ENCODE measurements around the gene SH3PXD2A.
"Not testable (repeated sequence)": the region's sequence is repeated elsewhere in the genome, so short reads cannot be mapped to it uniquely, and the experiment has no call there.

Gene SH3PXD2A

DNA sequence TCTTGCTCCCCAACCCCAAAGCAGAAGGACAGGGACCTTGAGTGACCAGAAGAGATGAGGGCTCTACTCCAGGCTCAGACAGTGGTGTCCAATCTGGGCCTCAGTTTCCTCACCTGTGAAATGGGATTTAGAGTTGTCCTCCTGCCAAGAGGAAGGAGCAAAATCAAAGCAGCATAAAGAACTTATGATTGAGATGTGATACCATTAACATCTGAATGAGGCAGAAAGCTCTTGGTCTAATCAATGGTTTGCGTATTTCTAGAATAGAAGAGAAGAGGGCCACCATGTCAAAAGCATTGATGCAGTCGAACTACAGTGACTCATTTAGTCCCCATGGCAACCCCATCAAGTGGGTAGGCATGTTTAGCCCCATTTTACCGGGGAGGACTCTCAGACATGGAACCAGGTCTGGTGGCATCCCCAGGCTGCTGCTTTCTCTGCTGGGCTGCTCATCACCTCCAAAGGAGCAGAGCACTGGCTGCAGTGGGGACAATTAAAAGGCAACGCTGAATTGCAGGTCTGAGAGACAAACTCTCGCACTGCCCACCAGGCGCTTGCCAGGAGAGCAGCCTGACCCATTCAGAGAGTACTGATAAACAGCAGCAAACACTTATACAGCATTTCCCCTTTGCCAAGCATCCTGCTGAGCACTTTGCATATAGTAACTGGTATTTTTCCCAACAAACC is 186.0 kb downstream of the SH3PXD2A start:
- H3K27ac ChIP-seq (ENCODE audit: low read depth, low read length): no peak overlapping the region
- no peaks in the 10 kb centered on the region for H3K9me3 ChIP-seq (ENCODE audit: low read length)
- H3K27me3 ChIP-seq (ENCODE audit: control insufficient read depth in 1 of 2, insufficient read depth in 2 of 2, low read length in 2 of 2): no peaks in the 10 kb centered on the region
- H3K4me1 ChIP-seq (ENCODE audit: insufficient read depth, low read length): peaks cover 28% of the 10 kb centered on the region
- H3K36me3 ChIP-seq (ENCODE audit: insufficient read depth, low read length): peaks cover 8% of the 10 kb centered on the region
- no peak overlapping the region for H3K9ac ChIP-seq (ENCODE audit: low read length)
- no peak overlapping the region for H3K4me3 ChIP-seq (ENCODE audit: low read depth in 1 of 2, low read length in 2 of 2)

DNA sequence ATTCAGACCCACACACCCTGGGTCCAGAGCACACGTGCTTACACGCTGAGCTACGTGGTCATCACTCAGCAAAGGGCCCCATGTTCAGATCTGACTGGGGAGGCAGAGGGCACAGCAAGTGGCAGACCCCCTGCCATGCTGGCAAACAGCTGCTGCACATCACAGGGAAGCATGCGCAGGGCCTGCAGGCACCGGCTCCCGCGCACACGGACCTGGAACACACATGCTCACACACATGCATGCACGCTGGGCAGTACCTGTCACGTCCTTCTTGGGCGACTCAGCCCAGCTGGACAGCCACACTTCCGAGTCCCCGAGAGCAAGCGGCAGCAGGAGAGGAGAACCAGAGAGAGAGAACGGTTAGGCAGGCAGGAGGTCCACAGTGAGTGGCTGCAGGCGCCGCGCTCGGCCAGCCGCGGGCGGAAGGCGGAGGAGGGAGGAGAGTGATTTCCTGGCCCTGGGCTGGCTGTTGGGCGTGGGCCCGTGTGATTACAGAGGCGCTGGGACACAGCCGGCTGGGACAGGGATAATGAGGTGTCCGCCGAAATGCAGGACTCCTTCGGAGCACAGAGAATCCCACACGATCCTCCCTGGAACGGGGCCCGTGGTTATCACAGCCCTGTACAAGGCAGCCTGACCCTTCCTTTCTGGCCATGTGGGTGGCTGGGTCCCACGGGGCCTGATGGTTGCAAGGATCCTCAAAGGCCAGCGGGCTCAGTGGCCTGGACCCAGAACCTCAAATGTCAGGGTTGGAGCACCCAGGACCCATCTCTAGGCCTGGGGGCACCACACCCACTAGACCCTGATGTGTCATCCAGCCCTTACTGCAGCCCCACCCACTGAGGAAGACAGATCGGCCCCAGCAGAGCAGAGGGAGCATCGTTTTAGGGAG is 186.8 kb downstream of the SH3PXD2A start:
- H3K27me3 ChIP-seq (ENCODE audit: control insufficient read depth in 1 of 2, insufficient read depth in 2 of 2, low read length in 2 of 2): no peaks in the 10 kb centered on the region
- H3K9me3 ChIP-seq (ENCODE audit: low read length): no peaks in the 10 kb centered on the region
- no peak overlapping the region for H3K9ac ChIP-seq (ENCODE audit: low read length)
- H3K36me3 ChIP-seq (ENCODE audit: insufficient read depth, low read length): peaks cover 8% of the 10 kb centered on the region
- peak overlapping the region; percentile 6 for H3K27ac ChIP-seq (ENCODE audit: low read depth, low read length)
- H3K4me3 ChIP-seq (ENCODE audit: low read depth in 1 of 2, low read length in 2 of 2): peak overlapping the region in 1 of 2 donors; percentile 23
- peaks cover 36% of the 10 kb centered on the region for H3K4me1 ChIP-seq (ENCODE audit: insufficient read depth, low read length)

DNA sequence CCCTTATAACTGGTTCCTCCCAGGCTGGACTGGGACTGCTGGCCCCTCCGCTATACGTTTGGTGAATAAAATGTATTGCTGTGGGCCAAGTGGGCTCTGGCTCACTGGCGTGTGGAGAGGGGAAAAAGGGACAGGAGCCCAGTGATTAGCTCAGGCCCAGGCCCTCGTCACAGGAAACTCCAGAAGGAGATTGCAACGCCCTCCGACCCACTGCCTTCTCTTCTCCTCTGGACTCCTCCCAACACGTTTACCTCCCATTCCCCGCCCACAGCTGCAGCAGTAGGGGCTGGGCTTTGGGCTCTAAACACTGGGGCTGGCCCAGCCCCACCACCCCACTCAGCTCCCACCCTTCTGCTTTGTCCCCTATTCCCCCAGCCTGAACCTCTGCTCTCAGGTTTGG is 188.0 kb downstream of the SH3PXD2A start:
- H3K27me3 ChIP-seq (ENCODE audit: control insufficient read depth in 1 of 2, insufficient read depth in 2 of 2, low read length in 2 of 2): no peaks in the 10 kb centered on the region
- H3K9ac ChIP-seq (ENCODE audit: low read length): no peak overlapping the region
- peaks cover 47% of the 10 kb centered on the region for H3K4me1 ChIP-seq (ENCODE audit: insufficient read depth, low read length)
- H3K27ac ChIP-seq (ENCODE audit: low read depth, low read length): no peak overlapping the region
- H3K9me3 ChIP-seq (ENCODE audit: low read length): no peaks in the 10 kb centered on the region
- H3K36me3 ChIP-seq (ENCODE audit: insufficient read depth, low read length): peaks cover 8% of the 10 kb centered on the region
- H3K4me3 ChIP-seq (ENCODE audit: low read depth in 1 of 2, low read length in 2 of 2): no peak overlapping the region

DNA sequence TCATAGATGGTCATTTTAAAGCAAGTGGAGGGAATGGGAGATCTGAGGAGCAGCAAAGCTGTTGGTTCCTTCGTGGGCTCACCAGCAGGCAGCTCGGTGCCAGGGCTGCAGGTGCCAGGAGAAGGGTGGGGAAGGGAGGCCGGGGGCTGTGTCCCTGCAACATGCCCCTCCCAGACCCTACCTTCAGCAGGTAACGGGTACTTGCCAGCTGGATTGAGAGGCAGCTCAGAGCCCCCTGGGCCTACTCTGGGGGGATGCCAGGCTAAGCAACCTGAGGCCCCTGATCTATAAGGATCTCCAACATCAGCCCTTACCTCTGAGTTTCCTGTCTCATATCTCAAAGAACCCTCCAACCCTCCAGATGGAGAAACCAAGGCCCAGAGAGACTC is 188.6 kb downstream of the SH3PXD2A start:
- no peaks in the 10 kb centered on the region for H3K9me3 ChIP-seq (ENCODE audit: low read length)
- H3K27ac ChIP-seq (ENCODE audit: low read depth, low read length): no peak overlapping the region

DNA sequence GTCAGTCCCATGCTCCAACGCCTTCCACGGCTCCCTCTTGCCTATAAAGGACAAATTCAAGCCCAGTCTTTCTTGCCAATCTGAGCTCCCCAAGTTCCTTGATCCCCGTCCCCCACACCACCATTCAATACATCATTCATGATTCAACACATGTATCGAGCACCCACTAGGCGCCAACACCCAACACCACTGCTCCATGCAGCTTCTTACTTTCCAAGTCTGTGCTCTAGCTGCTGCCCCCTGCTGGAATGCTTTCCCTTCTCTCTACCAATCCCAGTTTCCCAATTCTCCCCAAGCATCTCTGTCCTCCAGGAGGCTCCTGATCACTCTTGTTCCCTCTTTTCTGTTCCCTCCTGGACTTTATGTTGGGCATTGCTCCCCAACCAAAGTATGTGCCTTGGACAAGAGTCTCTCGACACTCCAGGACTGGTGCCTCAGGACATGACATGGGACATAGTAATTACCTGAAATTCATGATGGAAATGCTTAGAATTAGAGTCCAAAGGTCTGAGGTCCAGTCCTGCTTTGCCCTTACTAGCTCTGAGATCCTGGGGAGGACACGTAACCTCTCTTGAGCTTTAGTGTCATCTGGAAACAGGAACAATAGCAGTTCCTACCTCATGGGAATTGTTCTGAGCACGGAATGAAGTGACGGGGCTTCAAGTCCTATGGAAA is 189.2 kb downstream of the SH3PXD2A start:
- no peak overlapping the region for H3K4me3 ChIP-seq (ENCODE audit: low read depth in 1 of 2, low read length in 2 of 2)
- peaks cover 8% of the 10 kb centered on the region for H3K36me3 ChIP-seq (ENCODE audit: insufficient read depth, low read length)
- H3K27me3 ChIP-seq (ENCODE audit: control insufficient read depth in 1 of 2, insufficient read depth in 2 of 2, low read length in 2 of 2): no peaks in the 10 kb centered on the region
- no peak overlapping the region for H3K9ac ChIP-seq (ENCODE audit: low read length)
- H3K27ac ChIP-seq (ENCODE audit: low read depth, low read length): no peak overlapping the region
- H3K9me3 ChIP-seq (ENCODE audit: low read length): no peaks in the 10 kb centered on the region
- H3K4me1 ChIP-seq (ENCODE audit: insufficient read depth, low read length): peaks cover 47% of the 10 kb centered on the region

More for the DNA sequence above, 188.6 kb downstream of the SH3PXD2A start:
- Histone ChIP-seq H3K9ac (ENCODE audit: low read length) (no peak overlapping the region), H3K27me3 (ENCODE audit: control insufficient read depth in 1 of 2, insufficient read depth in 2 of 2, low read length in 2 of 2) (no peaks in the 10 kb centered on the region), H3K36me3 (ENCODE audit: insufficient read depth, low read length) (peaks cover 8% of the 10 kb centered on the region), H3K4me1 (ENCODE audit: insufficient read depth, low read length) (peaks cover 47% of the 10 kb centered on the region), H3K4me3 (ENCODE audit: low read depth in 1 of 2, low read length in 2 of 2) (no peak overlapping the region)

DNA sequence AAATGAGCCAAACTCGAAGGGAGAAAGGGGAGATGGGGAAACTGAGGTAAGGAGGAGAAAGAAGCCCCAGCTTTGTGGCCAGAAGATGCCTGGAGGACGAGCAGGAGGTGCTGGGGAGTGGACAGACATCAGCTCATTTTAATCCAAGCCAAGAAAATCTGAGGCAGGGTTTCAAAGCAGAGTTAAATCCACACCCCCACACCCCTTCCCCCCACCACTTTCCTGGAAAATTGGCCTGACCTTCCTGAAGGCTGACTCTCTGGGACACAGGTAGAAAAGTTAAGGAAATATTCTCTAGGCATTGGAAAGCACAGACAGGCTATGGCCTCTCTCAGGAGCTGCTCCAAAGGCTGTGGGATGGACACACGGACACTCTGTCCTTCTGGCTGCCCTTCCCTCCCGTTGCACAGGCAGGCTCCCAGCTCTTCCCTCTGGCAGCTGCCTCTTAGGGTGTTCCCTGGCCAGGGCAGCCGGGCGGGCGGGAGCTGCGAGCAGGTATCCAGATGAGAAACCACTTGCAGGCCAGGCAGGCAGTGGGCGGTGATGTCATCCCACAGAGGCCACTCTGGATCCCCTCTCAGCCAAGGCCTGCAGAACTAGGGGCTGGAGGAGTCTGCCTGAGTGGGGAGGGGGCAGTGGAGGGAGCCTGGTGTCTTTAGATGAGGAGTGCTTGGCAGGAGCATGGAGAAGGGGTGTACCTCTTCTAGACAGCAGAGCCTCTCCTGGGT is 190.1 kb downstream of the SH3PXD2A start:
- Histone ChIP-seq H3K27me3 (ENCODE audit: control insufficient read depth in 1 of 2, insufficient read depth in 2 of 2, low read length in 2 of 2) (no peaks in the 10 kb centered on the region), H3K4me3 (ENCODE audit: low read depth in 1 of 2, low read length in 2 of 2) (no peak overlapping the region), H3K9me3 (ENCODE audit: low read length) (no peaks in the 10 kb centered on the region), H3K9ac (ENCODE audit: low read length) (no peak overlapping the region), H3K4me1 (ENCODE audit: insufficient read depth, low read length) (peaks cover 47% of the 10 kb centered on the region), H3K36me3 (ENCODE audit: insufficient read depth, low read length) (peaks cover 8% of the 10 kb centered on the region), H3K27ac (ENCODE audit: low read depth, low read length) (no peak overlapping the region)

DNA sequence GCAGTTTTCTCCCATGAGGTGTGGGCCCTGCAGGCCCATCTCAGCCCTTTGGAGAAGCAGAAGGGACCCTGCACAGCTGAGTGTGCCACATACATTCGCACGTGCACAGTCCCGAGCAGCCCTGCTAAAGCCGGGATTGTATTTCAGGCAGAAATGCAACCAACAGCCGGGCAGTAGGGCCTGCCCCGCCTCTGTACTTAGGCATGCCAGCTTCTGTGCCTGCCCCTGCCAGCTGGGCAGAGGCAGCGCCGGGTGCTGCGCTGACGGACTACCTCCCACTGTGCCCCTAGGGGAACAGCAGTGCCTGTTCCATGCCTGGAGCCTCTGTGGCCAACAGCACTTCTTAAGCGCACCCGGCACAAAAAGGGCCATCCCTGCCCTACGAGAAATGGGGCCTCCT is 191.6 kb downstream of the SH3PXD2A start:
- no peak overlapping the region for H3K9ac ChIP-seq (ENCODE audit: low read length)
- H3K27ac ChIP-seq (ENCODE audit: low read depth, low read length): peak overlapping the region; percentile 56
- peaks cover 44% of the 10 kb centered on the region for H3K4me1 ChIP-seq (ENCODE audit: insufficient read depth, low read length)

DNA sequence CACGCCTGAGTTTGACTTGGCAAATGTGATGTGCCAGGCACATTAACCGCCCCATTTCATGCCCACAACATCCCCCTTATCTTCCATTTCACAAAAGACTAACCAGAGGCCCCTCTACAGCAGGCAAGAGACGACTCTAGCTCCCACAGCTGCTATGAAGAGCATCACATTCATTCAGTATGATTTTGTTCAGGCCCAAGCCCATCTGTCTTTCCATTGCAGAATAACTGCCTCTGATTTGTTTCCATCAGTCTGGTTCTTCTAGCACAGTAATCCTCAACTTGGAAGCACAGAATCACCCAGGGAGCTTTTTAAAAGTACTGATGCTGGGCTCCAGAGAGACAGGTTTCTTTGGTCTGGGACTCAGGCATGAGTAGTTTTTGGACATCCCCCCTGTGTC is 192.1 kb downstream of the SH3PXD2A start:
- peak overlapping the region; percentile 56 for H3K27ac ChIP-seq (ENCODE audit: low read depth, low read length)

More for the DNA sequence above, 191.6 kb downstream of the SH3PXD2A start:
- H3K9me3 ChIP-seq (ENCODE audit: low read length): no peaks in the 10 kb centered on the region
- H3K27me3 ChIP-seq (ENCODE audit: control insufficient read depth in 1 of 2, insufficient read depth in 2 of 2, low read length in 2 of 2): no peaks in the 10 kb centered on the region
- peaks cover 17% of the 10 kb centered on the region for H3K36me3 ChIP-seq (ENCODE audit: insufficient read depth, low read length)
- H3K4me3 ChIP-seq (ENCODE audit: low read depth in 1 of 2, low read length in 2 of 2): no peak overlapping the region

DNA sequence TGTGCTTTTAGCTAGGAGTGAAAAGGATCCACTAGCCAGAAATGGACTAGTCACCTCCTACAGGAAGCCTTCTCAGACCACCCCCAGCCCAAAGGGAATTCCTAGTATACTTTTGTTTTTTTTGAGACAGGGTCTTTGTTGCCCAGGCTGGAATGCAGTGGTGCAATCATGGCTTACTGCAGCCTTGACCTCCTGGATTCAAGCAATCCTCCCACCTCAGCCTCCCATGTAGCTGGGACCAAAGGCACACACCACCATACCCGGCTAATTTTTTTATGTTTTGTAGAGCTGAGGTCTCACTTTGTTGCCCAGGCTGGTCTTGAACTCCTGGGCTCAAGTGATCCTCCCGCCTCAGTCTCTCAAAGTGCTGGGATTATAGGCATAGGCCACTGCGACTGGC is 192.7 kb downstream of the SH3PXD2A start:
- Histone ChIP-seq H3K36me3 (ENCODE audit: insufficient read depth, low read length) (peaks cover 20% of the 10 kb centered on the region), H3K9ac (ENCODE audit: low read length) (peak overlapping the region; percentile 27), H3K27ac (ENCODE audit: low read depth, low read length) (peak overlapping the region; percentile 56), H3K4me1 (ENCODE audit: insufficient read depth, low read length) (peaks cover 46% of the 10 kb centered on the region)
- H3K4me3 ChIP-seq (ENCODE audit: low read depth in 1 of 2, low read length in 2 of 2); H3K27me3 ChIP-seq (ENCODE audit: control insufficient read depth in 1 of 2, insufficient read depth in 2 of 2, low read length in 2 of 2); H3K9me3 ChIP-seq (ENCODE audit: low read length): not testable (repeated sequence)

More for the DNA sequence above, 192.1 kb downstream of the SH3PXD2A start:
- no peaks in the 10 kb centered on the region for H3K9me3 ChIP-seq (ENCODE audit: low read length)
- no peak overlapping the region for H3K4me3 ChIP-seq (ENCODE audit: low read depth in 1 of 2, low read length in 2 of 2)
- H3K9ac ChIP-seq (ENCODE audit: low read length): peak overlapping the region; percentile 27
- peaks cover 20% of the 10 kb centered on the region for H3K36me3 ChIP-seq (ENCODE audit: insufficient read depth, low read length)
- H3K27me3 ChIP-seq (ENCODE audit: control insufficient read depth in 1 of 2, insufficient read depth in 2 of 2, low read length in 2 of 2): no peaks in the 10 kb centered on the region
- peaks cover 46% of the 10 kb centered on the region for H3K4me1 ChIP-seq (ENCODE audit: insufficient read depth, low read length)

DNA sequence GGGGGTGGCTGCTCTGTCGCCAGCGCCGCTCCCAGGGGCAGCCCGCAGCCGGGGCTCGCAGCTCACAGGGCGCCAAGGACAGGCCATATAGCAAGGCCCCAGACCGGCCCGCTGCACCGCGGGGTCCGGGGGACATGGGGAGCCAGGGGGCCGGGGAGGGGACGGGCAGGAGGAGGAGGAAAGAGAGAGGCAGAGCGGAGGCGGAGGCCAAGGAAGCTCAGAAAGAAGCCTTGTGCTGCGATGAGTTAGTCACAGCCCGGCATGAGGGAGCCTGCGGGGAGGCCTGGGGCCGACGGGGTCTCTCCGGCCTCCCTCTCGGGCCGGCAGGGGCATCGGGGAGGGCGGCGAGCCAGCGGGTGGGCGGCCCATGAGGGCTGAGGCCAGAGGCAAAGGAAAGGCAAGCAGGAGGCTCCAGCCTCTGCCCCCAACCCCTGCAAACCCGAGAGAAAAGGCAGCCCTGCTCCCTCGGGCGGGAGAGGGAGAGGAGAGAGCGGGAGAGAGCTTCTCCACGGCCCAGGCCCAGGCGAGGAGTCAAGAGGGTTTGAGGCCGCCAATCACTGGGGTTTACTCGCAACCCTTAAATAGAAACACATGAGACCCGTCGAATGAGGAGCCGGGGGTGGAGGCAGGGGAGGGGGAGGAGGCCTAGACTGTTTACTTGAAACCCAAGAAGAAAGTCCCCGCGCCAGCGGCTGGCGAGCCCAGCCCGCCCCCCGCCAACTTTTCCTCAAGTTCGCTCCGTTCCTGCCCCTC is 194.0 kb downstream of the SH3PXD2A start:
- Histone ChIP-seq H3K4me3 (ENCODE audit: low read depth in 1 of 2, low read length in 2 of 2) (peak overlapping the region; percentile 62 to 91), H3K36me3 (ENCODE audit: insufficient read depth, low read length) (peaks cover 31% of the 10 kb centered on the region), H3K9ac (ENCODE audit: low read length) (peak overlapping the region; percentile 74), H3K9me3 (ENCODE audit: low read length) (no peaks in the 10 kb centered on the region), H3K4me1 (ENCODE audit: insufficient read depth, low read length) (peaks cover 40% of the 10 kb centered on the region), H3K27ac (ENCODE audit: low read depth, low read length) (peak overlapping the region; percentile 93), H3K27me3 (ENCODE audit: control insufficient read depth in 1 of 2, insufficient read depth in 2 of 2, low read length in 2 of 2) (no peaks in the 10 kb centered on the region)

Data from muscle layer of colon (tissue), 2 donors.